K562 (cell line): ENCODE data around the gene PHTF2. TPM values are rescaled to one million over a fixed set of nuclear protein-coding genes. Genes with fewer than 3 reads are reported as not detected.

Experiments used
- ATAC-seq: fragments of 200-7000 bp; cut with Tn5 transposase; 3 replicates; pipeline ENCODE4 v1.9.1; 2020; ENCODE audit warnings: moderate library complexity
- BruUV-seq: library from RNA; stranded (reverse); fragments of 400-500 nt; replicated peaks from 2 replicates; lab custom pipeline; 2021; lab: Mats Ljungman, UMichigan
- CTCF ChIA-PET: fragments of 300-600 bp; formaldehyde crosslinking; extraction: SDS; loops from one replicate; lab custom pipeline; 2021; ENCODE audit warnings: low intra/inter-chr PET ratio; lab: Yijun Ruan, JAX
- POLR2A ChIA-PET: fragments of 300-600, 350-650 bp; sonication (Branson Sonifier 250); formaldehyde crosslinking; extraction: SDS; loops from one replicate; lab custom pipeline; 2021; ENCODE audit warnings: antibody characterized with exemption, inconsistent platforms; lab: Yijun Ruan, JAX
- DNase-seq, 4 experiments: peaks; one replicate each; pipeline versions ENCODE4 v3.0.0 to v3.0.0-alpha.2; 2011 to 2018; ENCODE audit warnings: low spot score in 3 of 4, mixed read lengths in 3 of 4; ENCODE audit errors: extremely low read depth in 1 of 4
- FAIRE-seq: peaks from 2 replicates; lab custom pipeline; 2011; peaks lifted over from hg19 to GRCh38; lab: Jason Lieb, UNC
- H2AFZ ChIP-seq: 2 replicates; pipeline ENCODE4 v1.6.0; 2011; ENCODE audit warnings: low read depth, low read length, control low read depth, inconsistent platforms
- H3K27ac ChIP-seq: fragments of 200-600 bp; 3 replicates; pipeline ENCODE4 v1.8.0; 2011; ENCODE audit warnings: low read depth, mild to moderate bottlenecking, control low read depth, inconsistent platforms, low read length, moderate library complexity, mixed read lengths; ENCODE audit errors: extremely low read depth
- H3K27me3 ChIP-seq, 2 experiments: fragments of 300-600 bp in 1 of 2; 2 replicates in 1 of 2; 3 replicates in 1 of 2; pipeline versions ENCODE4 v1.6.0 to v1.8.0; 2011; ENCODE audit warnings: inconsistent platforms in 2 of 2, low read length in 2 of 2, mild to moderate bottlenecking in 1 of 2, mixed read lengths in 1 of 2, moderate library complexity in 1 of 2; ENCODE audit not compliant: control insufficient read depth in 2 of 2, insufficient read depth in 2 of 2
- H3K36me3 ChIP-seq: fragments of 300-600 bp; 3 replicates; pipeline ENCODE4 v1.8.0; 2011; ENCODE audit warnings: mild to moderate bottlenecking, low read length, inconsistent platforms; ENCODE audit not compliant: control insufficient read depth, insufficient read depth
- H3K4me1 ChIP-seq, 2 experiments: fragments of 200-600 bp in 1 of 2; replicated peaks in 1 of 2; 2 replicates in 1 of 2; 3 replicates in 1 of 2; pipeline versions ENCODE4 v1.5.1 to v1.8.0; 2011; ENCODE audit warnings: inconsistent platforms in 2 of 2, low read length in 2 of 2, mild to moderate bottlenecking in 1 of 2, mixed read lengths in 1 of 2, moderate library complexity in 1 of 2; ENCODE audit not compliant: control insufficient read depth in 2 of 2, insufficient read depth in 2 of 2
- H3K4me2 ChIP-seq: 2 replicates; pipeline ENCODE4 v1.6.1; 2011; ENCODE audit warnings: low read length, control low read depth, inconsistent platforms, mixed read lengths; ENCODE audit not compliant: insufficient read depth
- H3K4me3 ChIP-seq: fragments of 200-600 bp; sonication (generic), shearing (Covaris generic); 2 replicates; pipeline ENCODE4 v1.5.1; 2016; ENCODE audit warnings: control low read depth, inconsistent platforms
- H3K79me2 ChIP-seq: fragments of 200-600 bp; 3 replicates; pipeline ENCODE4 v1.8.0; 2011; ENCODE audit warnings: low read length, inconsistent platforms; ENCODE audit not compliant: control insufficient read depth, insufficient read depth
- H3K9ac ChIP-seq, 2 experiments: 2 replicates each; pipeline versions ENCODE4 v1.6.0 to v1.6.1; 2011; ENCODE audit warnings: low read depth in 2 of 2, low read length in 2 of 2, control low read depth in 1 of 2, inconsistent platforms in 1 of 2, mild to moderate bottlenecking in 1 of 2, mixed read lengths in 1 of 2; ENCODE audit not compliant: insufficient read depth in 1 of 2
- H3K9me1 ChIP-seq: one replicate; pipeline ENCODE4 v1.6.0; 2011; ENCODE audit warnings: inconsistent platforms, mild to moderate bottlenecking, low read length, moderate library complexity; ENCODE audit not compliant: control insufficient read depth, insufficient read depth
- H3K9me3 ChIP-seq: replicated peaks from 2 replicates; pipeline ENCODE4 v1.5.1; 2011; ENCODE audit warnings: low read depth, low read length, inconsistent platforms; ENCODE audit not compliant: control insufficient read depth, insufficient read depth
- H4K20me1 ChIP-seq: replicated peaks from 2 replicates; pipeline ENCODE4 v1.6.1; 2011; ENCODE audit warnings: low read length, inconsistent platforms, mixed read lengths; ENCODE audit not compliant: control insufficient read depth, insufficient read depth
- EGR1 ChIP-seq: fragments of 450-650 bp; conservative IDR thresholded peaks from 2 replicates; pipeline ENCODE4 v1.6.1; 2017; ENCODE audit warnings: mild to moderate bottlenecking
- ELF1 ChIP-seq: fragments of 200-800 bp; sonication (Bioruptor generic); IDR thresholded peaks from 2 replicates; pipeline ENCODE4 v1.6.1; 2016; ENCODE audit warnings: missing genetic modification characterization, missing compliant biosample characterization
- FOSL1 ChIP-seq: fragments of 200-800 bp; sonication (Bioruptor generic); conservative IDR thresholded peaks from 2 replicates; pipeline ENCODE4 v1.6.1; 2016; ENCODE audit warnings: missing genetic modification characterization, missing compliant biosample characterization
- FOXJ2 ChIP-seq: fragments of 200-800 bp; sonication (Bioruptor generic); IDR thresholded peaks from 2 replicates; pipeline ENCODE4 v1.6.1; 2016; ENCODE audit warnings: missing genetic modification characterization, missing compliant biosample characterization
- GTF2A2 ChIP-seq: IDR thresholded peaks from 2 replicates; pipeline ENCODE4 v1.6.1; 2016; ENCODE audit warnings: mild to moderate bottlenecking, missing genetic modification characterization, missing compliant biosample characterization
- GTF2E2 ChIP-seq: fragments of 200-800 bp; sonication (Bioruptor generic); IDR thresholded peaks from 2 replicates; pipeline ENCODE4 v1.6.1; 2016; ENCODE audit warnings: missing genetic modification characterization, missing compliant biosample characterization
- HOXB6 ChIP-seq: fragments of 250-450 bp; sonication (Bioruptor Pico); IDR thresholded peaks from 2 replicates; pipeline ENCODE4 v1.5.1; 2022; ENCODE audit warnings: mild to moderate bottlenecking, borderline replicate concordance
- NRF1 ChIP-seq, 2 experiments: fragments of 450-650 bp; IDR thresholded peaks in 1 of 2; conservative IDR thresholded peaks in 1 of 2; 2 replicates each; pipeline ENCODE4 v1.6.1; 2014; ENCODE audit warnings: mild to moderate bottlenecking in 2 of 2
- SIX5 ChIP-seq, 2 experiments: IDR thresholded peaks; 2 replicates each; pipeline ENCODE4 v1.6.1; 2011; ENCODE audit warnings: low read length in 2 of 2, borderline replicate concordance in 1 of 2, low read depth in 1 of 2, mild to moderate bottlenecking in 1 of 2, moderate library complexity in 1 of 2; ENCODE audit not compliant: insufficient read depth in 1 of 2
- ZNF197 ChIP-seq: fragments of 200-800 bp; sonication (Bioruptor generic); IDR thresholded peaks from 2 replicates; pipeline ENCODE4 v1.6.1; 2016; ENCODE audit warnings: low read depth, missing genetic modification characterization, missing compliant biosample characterization
- ZNF431 ChIP-seq: sonication (generic); formaldehyde crosslinking; IDR thresholded peaks from 2 replicates; pipeline ENCODE4 v1.8.0; 2022; ENCODE audit warnings: mild to moderate bottlenecking, missing genetic modification reagents
- ZNF780A ChIP-seq: fragments of 250-450 bp; sonication (Bioruptor Pico); IDR thresholded peaks from 2 replicates; pipeline ENCODE4 v1.5.0; 2021; ENCODE audit warnings: mild to moderate bottlenecking
- WGBS: fragments of 100-300 bp; shearing (Covaris generic); methylation state at CpG from one replicate; pipeline ENCODE4 v1.1.6; 2016; ENCODE audit warnings: low coverage, mixed read lengths; ENCODE audit not compliant: insufficient coverage; ENCODE audit errors: missing lambda C conversion rate; 5-methylcytosine and 5-hydroxymethylcytosine counted together
- in situ Hi-C: fragments of 300-500 bp; cut with MboI; formaldehyde crosslinking; loops from 4 replicates; pipeline ENCODE4 v1.15.0; 2018; ENCODE audit warnings: inconsistent platforms, mixed read lengths
- intact Hi-C: fragments of 100-400 bp; cut with micrococcal nuclease; formaldehyde crosslinking; loops from 2 replicates; pipeline ENCODE4 v1.14.2; 2022
- polyA plus RNA-seq, 8 experiments: library from polyadenylated mRNA; depleted of rRNA in 4 of 8; stranded (reverse) in 5 of 8; unstranded in 3 of 8; fragments of >200 nt; fragmentation: Nextera tagmentation in 2 of 8; fragmentation: Illumina TruSeq in 1 of 8; extraction: Ambion mirVana in 2 of 8; extraction: Trizol in 1 of 8; gene quantifications; 2 replicates each; pipeline versions ENCODE4 v1.2.1 to v1.2.3, GENCODE V29; 2011 to 2014; ENCODE audit warnings: inconsistent platforms in 1 of 8, missing spikeins in 1 of 8
- total RNA-seq, 7 experiments: library from RNA; depleted of rRNA in 6 of 7; stranded (reverse); fragments of >200 nt in 6 of 7; fragmentation: Illumina TruSeq in 2 of 7; extraction: Trizol in 2 of 7; gene quantifications; 2 replicates each; pipeline versions ENCODE4 v1.2.1 to v1.2.3, GENCODE V29; 2011 to 2021; ENCODE audit warnings: low replicate concordance in 1 of 7
- TF ChIP-seq, protein P1 (sequence below): sonication (generic); formaldehyde crosslinking; IDR thresholded peaks from 2 replicates; pipeline ENCODE4 v1.8.1; 2023; ENCODE audit warnings: mild to moderate bottlenecking, missing genetic modification reagents

PHTF2 gene
- total and polyA plus RNA-seq, 9 of the 15 experiments (the other 6 are each of a cell fraction or from before 2014, with no cell fraction given): 17.9 to 43.6 (median 25.4) TPM

GRCh38 chr7:77839919-77840318 is 41.3 kb downstream of the PHTF2 start:
- BruUV-seq: no TSS peak
- H3K79me2 ChIP-seq: peaks cover 87% of the 10 kb centered on the region

GRCh38 chr7:77843194-77843593 is 44.6 kb downstream of the PHTF2 start:
- Histone ChIP-seq H3K4me2 (no peak overlapping the region; the same call in 1 of the 2 replicates), H3K4me1 (peaks cover 12 to 35% of the 10 kb centered on the region in 2 experiments), H4K20me1 (no peaks in the 10 kb centered on the region), H3K27me3 (no peaks in the 10 kb centered on the region), H3K9me1 (no peaks in the 10 kb centered on the region), H3K9me3 (no peaks in the 10 kb centered on the region), H3K27ac (peak overlapping the region; percentile 50; the same call in 1 of the 3 replicates), H3K9ac (peak overlapping the region in 1 of 2 experiments; percentile 19; a peak in 2 of 4 replicates), H3K4me3 (no peak overlapping the region), H2AFZ (peak overlapping the region; percentile 11; the same call in 1 of the 2 replicates), H3K79me2 (peaks cover 84% of the 10 kb centered on the region), H3K36me3 (peaks cover 3% of the 10 kb centered on the region; the same call in 1 of the 3 replicates)
- in situ Hi-C loops (no loop called here), intact Hi-C loops (loop anchor here (2.0 kb wide), 1 partner anchor 44 kb away; the partner anchor contains the start of genes PHTF2 and TMEM60)
- ChIA-PET POLR2A (no interaction called here), CTCF (no interaction called here)
- 9% methylated on average over 2 of the region's 2 CpGs for WGBS
- FAIRE-seq (no peak), ATAC-seq (peak; percentile 19), DNase-seq (peak in 1 of 4 experiments; percentile 63)
- BruUV-seq: no TSS peak
- no peak for TF ChIP-seq EGR1
- no peak for TF ChIP-seq SIX5 (IDR thresholded peaks at IDR 0.05; ENCODE audit: borderline replicate concordance in 1 of 2, insufficient read depth in 1 of 2, low read depth in 1 of 2, low read length in 2 of 2)
- no peak for TF ChIP-seq ZNF780A (CRISPR knock-in tag)
- no peak for TF ChIP-seq NRF1 (conservative IDR thresholded peaks at IDR 0.05 in 1 of 2, IDR thresholded peaks at IDR 0.05 in 1 of 2)
- TF ChIP-seq, protein P1, sequence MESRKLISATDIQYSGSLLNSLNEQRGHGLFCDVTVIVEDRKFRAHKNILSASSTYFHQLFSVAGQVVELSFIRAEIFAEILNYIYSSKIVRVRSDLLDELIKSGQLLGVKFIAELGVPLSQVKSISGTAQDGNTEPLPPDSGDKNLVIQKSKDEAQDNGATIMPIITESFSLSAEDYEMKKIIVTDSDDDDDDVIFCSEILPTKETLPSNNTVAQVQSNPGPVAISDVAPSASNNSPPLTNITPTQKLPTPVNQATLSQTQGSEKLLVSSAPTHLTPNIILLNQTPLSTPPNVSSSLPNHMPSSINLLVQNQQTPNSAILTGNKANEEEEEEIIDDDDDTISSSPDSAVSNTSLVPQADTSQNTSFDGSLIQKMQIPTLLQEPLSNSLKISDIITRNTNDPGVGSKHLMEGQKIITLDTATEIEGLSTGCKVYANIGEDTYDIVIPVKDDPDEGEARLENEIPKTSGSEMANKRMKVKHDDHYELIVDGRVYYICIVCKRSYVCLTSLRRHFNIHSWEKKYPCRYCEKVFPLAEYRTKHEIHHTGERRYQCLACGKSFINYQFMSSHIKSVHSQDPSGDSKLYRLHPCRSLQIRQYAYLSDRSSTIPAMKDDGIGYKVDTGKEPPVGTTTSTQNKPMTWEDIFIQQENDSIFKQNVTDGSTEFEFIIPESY (CRISPR knock-in tag): no peak
- TF ChIP-seq ELF1 (tag): no peak
- TF ChIP-seq FOSL1: 0 out of 2 replicates have a peak, but pooled peaks have one; percentile 27
- TF ChIP-seq ZNF197 (CRISPR knock-in tag): no peak
- TF ChIP-seq ZNF431 (CRISPR knock-in tag): no peak

More at GRCh38 chr7:77839919-77840318, 41.3 kb downstream of the PHTF2 start:
- Histone ChIP-seq H3K4me2 (no peak overlapping the region), H3K4me3 (no peak overlapping the region), H4K20me1 (no peaks in the 10 kb centered on the region), H3K9ac (no peak overlapping the region), H3K36me3 (peaks cover 4% of the 10 kb centered on the region; the same call in 1 of the 3 replicates), H3K27me3 (no peaks in the 10 kb centered on the region), H3K9me3 (no peaks in the 10 kb centered on the region), H3K4me1 (peaks cover 9 to 23% of the 10 kb centered on the region in 2 experiments), H3K9me1 (no peaks in the 10 kb centered on the region), H3K27ac (no peak overlapping the region; the same call in 2 of the 3 replicates), H2AFZ (no peak overlapping the region)
- 0 out of 3 replicates have a peak, but pooled peaks have one; percentile 4 for ATAC-seq
- no peak for TF ChIP-seq HOXB6 (CRISPR knock-in tag)
- peak; percentile 72; the same call in 1 of the 2 replicates for TF ChIP-seq GTF2E2 (tag)
- TF ChIP-seq GTF2A2 (tag): 0 out of 2 replicates have a peak, but pooled peaks have one; percentile 15
- 0 out of 2 replicates have a peak, but pooled peaks have one; percentile 33 for TF ChIP-seq FOXJ2 (tag)
- in situ Hi-C loops: no loop called here
- intact Hi-C loops: no loop called here
- no peak for FAIRE-seq
- ChIA-PET POLR2A (interaction anchor here (1.5 kb wide), 1 partner anchor 41 kb away, joined by 4 read pairs; the partner anchor contains the start of genes PHTF2 and TMEM60), CTCF (no interaction called here)
- DNase-seq: no peak
- WGBS: 63% methylated on average over 2 of the region's 2 CpGs
